ENCODE measurements around the gene ELMO1. TPM values are rescaled to one million over a fixed set of nuclear protein-coding genes. Genes with fewer than 3 reads are reported as not detected.

ELMO1 gene
- total RNA-seq, 1 experiment from 2014 or later = not detected

DNA sequence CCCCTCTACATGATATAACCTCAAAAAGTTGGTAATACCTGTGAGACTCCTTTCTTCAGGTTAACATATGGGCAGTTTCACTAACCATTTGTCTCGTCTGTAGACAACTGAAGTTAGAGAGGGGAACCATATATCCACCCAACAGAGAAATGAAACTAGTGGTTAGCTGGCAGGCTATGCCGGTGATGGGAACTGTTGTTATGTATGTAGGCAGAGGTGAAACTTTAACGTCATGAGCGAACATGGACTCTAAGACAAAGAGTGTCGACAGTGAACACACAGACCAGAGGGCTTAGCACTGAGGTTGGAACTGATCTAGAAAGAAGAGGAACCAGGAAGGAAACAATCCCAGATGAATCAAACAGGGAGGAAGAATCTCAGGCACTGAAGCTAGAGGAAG is 112.4 kb downstream of the ELMO1 start:
- no peaks in the 10 kb centered on the region for H3K4me1 ChIP-seq (ENCODE audit: insufficient read depth, low read length, poor library complexity, severe bottlenecking)
- intact Hi-C loops (cut with micrococcal nuclease; ENCODE audit: unreplicated experiment) = no loop called here
- no peak overlapping the region for H3K27ac ChIP-seq (ENCODE audit: low read depth, low read length, poor library complexity, severe bottlenecking)
- BruUV-seq (replicated peaks) = no TSS peak
- ChIA-PET CTCF (no interaction called here), POLR2A (ENCODE audit: low non-redundant PET) (no interaction called here)
- H3K27me3 ChIP-seq (replicated peaks; ENCODE audit: insufficient read depth, low read depth, low read length, poor library complexity) = no peaks in the 10 kb centered on the region
- TF ChIP-seq, protein P1, sequence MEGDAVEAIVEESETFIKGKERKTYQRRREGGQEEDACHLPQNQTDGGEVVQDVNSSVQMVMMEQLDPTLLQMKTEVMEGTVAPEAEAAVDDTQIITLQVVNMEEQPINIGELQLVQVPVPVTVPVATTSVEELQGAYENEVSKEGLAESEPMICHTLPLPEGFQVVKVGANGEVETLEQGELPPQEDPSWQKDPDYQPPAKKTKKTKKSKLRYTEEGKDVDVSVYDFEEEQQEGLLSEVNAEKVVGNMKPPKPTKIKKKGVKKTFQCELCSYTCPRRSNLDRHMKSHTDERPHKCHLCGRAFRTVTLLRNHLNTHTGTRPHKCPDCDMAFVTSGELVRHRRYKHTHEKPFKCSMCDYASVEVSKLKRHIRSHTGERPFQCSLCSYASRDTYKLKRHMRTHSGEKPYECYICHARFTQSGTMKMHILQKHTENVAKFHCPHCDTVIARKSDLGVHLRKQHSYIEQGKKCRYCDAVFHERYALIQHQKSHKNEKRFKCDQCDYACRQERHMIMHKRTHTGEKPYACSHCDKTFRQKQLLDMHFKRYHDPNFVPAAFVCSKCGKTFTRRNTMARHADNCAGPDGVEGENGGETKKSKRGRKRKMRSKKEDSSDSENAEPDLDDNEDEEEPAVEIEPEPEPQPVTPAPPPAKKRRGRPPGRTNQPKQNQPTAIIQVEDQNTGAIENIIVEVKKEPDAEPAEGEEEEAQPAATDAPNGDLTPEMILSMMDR (conservative IDR thresholded peaks at IDR 0.05; ENCODE audit: low read depth, low read length) = no peak
- TF ChIP-seq EZH2 (IDR thresholded peaks at IDR 0.05; ENCODE audit: borderline replicate concordance, low read depth, low read length, poor library complexity, severe bottlenecking) = no peak
- H3K36me3 ChIP-seq (ENCODE audit: insufficient read depth, low read length, poor library complexity, severe bottlenecking) = no peaks in the 10 kb centered on the region
- H3K4me3 ChIP-seq (ENCODE audit: low read depth, low read length, poor library complexity, severe bottlenecking) = no peak overlapping the region
- no peak for DNase-seq (ENCODE audit: low spot score)
- H3K9me3 ChIP-seq (ENCODE audit: low read depth, low read length, poor library complexity, severe bottlenecking) = no peaks in the 10 kb centered on the region

DNA sequence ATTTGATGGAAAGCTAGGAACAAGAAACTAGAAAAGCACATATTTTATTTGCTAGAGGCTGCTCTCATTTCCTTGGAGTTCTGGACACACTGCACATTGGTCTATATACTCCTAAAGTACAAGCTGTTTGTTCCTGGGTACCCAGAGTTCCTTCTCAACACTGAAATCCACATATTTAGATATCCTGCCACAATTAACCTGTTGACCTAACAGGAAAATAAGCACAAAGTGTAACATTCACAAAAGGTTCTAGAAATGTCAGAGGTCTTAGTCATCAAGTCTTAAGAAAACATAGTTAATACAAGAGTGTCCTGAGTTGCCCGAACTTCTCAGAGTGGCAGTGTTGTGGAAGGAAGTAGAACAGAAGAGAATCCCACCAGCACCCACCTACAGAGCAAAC is 115.6 kb downstream of the ELMO1 start:
- intact Hi-C loops (cut with micrococcal nuclease; ENCODE audit: unreplicated experiment) = no loop called here
- no peak for TF ChIP-seq EZH2 (IDR thresholded peaks at IDR 0.05; ENCODE audit: borderline replicate concordance, low read depth, low read length, poor library complexity, severe bottlenecking)
- TF ChIP-seq, protein P1 (conservative IDR thresholded peaks at IDR 0.05; ENCODE audit: low read depth, low read length) = no peak
- Histone ChIP-seq H3K27ac (ENCODE audit: low read depth, low read length, poor library complexity, severe bottlenecking) (no peak overlapping the region), H3K4me3 (ENCODE audit: low read depth, low read length, poor library complexity, severe bottlenecking) (no peak overlapping the region), H3K36me3 (ENCODE audit: insufficient read depth, low read length, poor library complexity, severe bottlenecking) (no peaks in the 10 kb centered on the region), H3K4me1 (ENCODE audit: insufficient read depth, low read length, poor library complexity, severe bottlenecking) (no peaks in the 10 kb centered on the region), H3K27me3 (replicated peaks; ENCODE audit: insufficient read depth, low read depth, low read length, poor library complexity) (no peaks in the 10 kb centered on the region), H3K9me3 (ENCODE audit: low read depth, low read length, poor library complexity, severe bottlenecking) (no peaks in the 10 kb centered on the region)
- ChIA-PET CTCF (no interaction called here), POLR2A (ENCODE audit: low non-redundant PET) (no interaction called here)
- no peak for DNase-seq (ENCODE audit: low spot score)
- no TSS peak for BruUV-seq (replicated peaks)

DNA sequence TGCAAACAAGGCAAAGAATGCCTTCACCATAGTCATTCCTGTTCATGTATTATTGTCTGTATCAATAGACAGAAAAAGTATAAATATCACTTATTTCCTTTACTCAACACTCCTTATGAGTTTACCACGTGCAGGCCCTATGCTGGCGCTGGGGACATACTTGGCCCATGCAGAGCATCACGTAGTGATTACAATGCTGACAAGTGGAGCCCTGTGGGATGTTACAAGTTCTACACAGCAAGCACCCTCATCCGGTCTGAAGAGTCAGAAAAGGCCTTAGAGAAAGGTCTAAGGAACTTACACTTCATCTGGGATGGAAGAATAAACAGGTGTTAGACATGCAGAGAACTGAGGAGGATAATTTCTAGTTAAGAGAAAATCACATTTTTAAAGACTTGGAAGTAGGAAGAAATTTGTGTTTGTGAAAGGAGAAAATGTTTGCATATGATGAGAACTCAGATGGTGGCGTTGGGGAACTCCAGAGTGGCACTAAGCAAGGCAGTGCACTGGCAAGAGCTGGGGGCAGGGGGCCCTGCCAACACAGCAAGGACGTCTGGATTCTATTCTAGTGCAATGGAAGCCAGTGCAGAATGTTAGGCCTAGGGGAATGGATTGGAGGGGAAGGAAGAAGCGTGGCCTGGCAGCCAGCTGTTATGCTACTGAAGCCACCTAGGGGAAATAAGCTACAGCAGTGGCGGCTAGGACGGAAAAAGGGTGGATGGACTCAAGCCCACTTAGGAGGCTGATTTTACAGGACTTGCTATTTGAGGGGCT is 116.2 kb downstream of the ELMO1 start:
- no peaks in the 10 kb centered on the region for H3K4me1 ChIP-seq (ENCODE audit: insufficient read depth, low read length, poor library complexity, severe bottlenecking)
- no peaks in the 10 kb centered on the region for H3K36me3 ChIP-seq (ENCODE audit: insufficient read depth, low read length, poor library complexity, severe bottlenecking)
- CTCF ChIA-PET = no interaction called here
- no peak overlapping the region for H3K27ac ChIP-seq (ENCODE audit: low read depth, low read length, poor library complexity, severe bottlenecking)
- no peaks in the 10 kb centered on the region for H3K9me3 ChIP-seq (ENCODE audit: low read depth, low read length, poor library complexity, severe bottlenecking)
- intact Hi-C loops (cut with micrococcal nuclease; ENCODE audit: unreplicated experiment) = no loop called here
- POLR2A ChIA-PET (ENCODE audit: low non-redundant PET) = no interaction called here
- TF ChIP-seq, protein P1 (conservative IDR thresholded peaks at IDR 0.05; ENCODE audit: low read depth, low read length) = no peak
- no peak for TF ChIP-seq EZH2 (IDR thresholded peaks at IDR 0.05; ENCODE audit: borderline replicate concordance, low read depth, low read length, poor library complexity, severe bottlenecking)
- no peak for DNase-seq (ENCODE audit: low spot score)
- H3K27me3 ChIP-seq (replicated peaks; ENCODE audit: insufficient read depth, low read depth, low read length, poor library complexity) = no peaks in the 10 kb centered on the region
- BruUV-seq (replicated peaks) = no TSS peak
- no peak overlapping the region for H3K4me3 ChIP-seq (ENCODE audit: low read depth, low read length, poor library complexity, severe bottlenecking)

All from A673 (cell line).